ENCODE data around the gene NLRC3.

- TF ChIP-seq CTCF (IDR thresholded peaks at IDR 0.05) (no peak), POLR2AphosphoS5 (IDR thresholded peaks at IDR 0.05) (no peak)
These were observed 12.9 kb downstream of the NLRC3 start for GRCh38 chr16:3564130-3564888.

All from breast epithelium (tissue), 3 donors.